ENCODE measurements around the gene RACGAP1.

The RACGAP1 gene

GRCh38 chr12:50043308-50043707, 18.0 kb upstream of the RACGAP1 start:
- no peaks in the 10 kb centered on the region for H3K27me3 ChIP-seq (ENCODE audit: insufficient read depth, low read depth)
- H3K36me3 ChIP-seq (ENCODE audit: insufficient read depth): no peaks in the 10 kb centered on the region
- H3K9ac ChIP-seq: no peak overlapping the region
- H3K27ac ChIP-seq: no peak overlapping the region
- no peak overlapping the region for H3K4me3 ChIP-seq (IDR thresholded peaks at IDR 0.05; ENCODE audit: insufficient read depth, low read depth, low read length)
- H3K4me1 ChIP-seq (ENCODE audit: low read depth, poor library complexity, severe bottlenecking): no peaks in the 10 kb centered on the region
- TF ChIP-seq CTCF (conservative IDR thresholded peaks at IDR 0.05; ENCODE audit: low read depth, low read length): no peak
- H3K4me2 ChIP-seq: no peak overlapping the region
- H3K79me2 ChIP-seq (ENCODE audit: insufficient read depth, low read depth): no peaks in the 10 kb centered on the region
- no peak overlapping the region for H2AFZ ChIP-seq (ENCODE audit: low read depth)
- H4K20me1 ChIP-seq (ENCODE audit: insufficient read depth): no peaks in the 10 kb centered on the region

- no peaks in the 10 kb centered on the region for H4K20me1 ChIP-seq (ENCODE audit: insufficient read depth)
- no peak overlapping the region for H3K4me3 ChIP-seq (IDR thresholded peaks at IDR 0.05; ENCODE audit: insufficient read depth, low read depth, low read length)
- H3K4me2 ChIP-seq: no peak overlapping the region
- no peaks in the 10 kb centered on the region for H3K36me3 ChIP-seq (ENCODE audit: insufficient read depth)
- no peak overlapping the region for H3K27ac ChIP-seq
- no peak overlapping the region for H3K9ac ChIP-seq
- H3K79me2 ChIP-seq (ENCODE audit: insufficient read depth, low read depth): no peaks in the 10 kb centered on the region
- no peaks in the 10 kb centered on the region for H3K4me1 ChIP-seq (ENCODE audit: low read depth, poor library complexity, severe bottlenecking)
- TF ChIP-seq CTCF (conservative IDR thresholded peaks at IDR 0.05; ENCODE audit: low read depth, low read length): no peak
- H3K27me3 ChIP-seq (ENCODE audit: insufficient read depth, low read depth): no peaks in the 10 kb centered on the region
- H2AFZ ChIP-seq (ENCODE audit: low read depth): no peak overlapping the region
Observed at GRCh38 chr12:50042693-50043092, 17.4 kb upstream of the RACGAP1 start.

- H3K9ac ChIP-seq: no peak overlapping the region
- no peaks in the 10 kb centered on the region for H3K36me3 ChIP-seq (ENCODE audit: insufficient read depth)
- H3K4me3 ChIP-seq (IDR thresholded peaks at IDR 0.05; ENCODE audit: insufficient read depth, low read depth, low read length): no peak overlapping the region
- TF ChIP-seq CTCF (conservative IDR thresholded peaks at IDR 0.05; ENCODE audit: low read depth, low read length): no peak
- H3K27ac ChIP-seq: no peak overlapping the region
- no peak overlapping the region for H3K4me2 ChIP-seq
- H3K27me3 ChIP-seq (ENCODE audit: insufficient read depth, low read depth): no peaks in the 10 kb centered on the region
- no peaks in the 10 kb centered on the region for H3K79me2 ChIP-seq (ENCODE audit: insufficient read depth, low read depth)
- no peaks in the 10 kb centered on the region for H3K4me1 ChIP-seq (ENCODE audit: low read depth, poor library complexity, severe bottlenecking)
- H2AFZ ChIP-seq (ENCODE audit: low read depth): no peak overlapping the region
- no peaks in the 10 kb centered on the region for H4K20me1 ChIP-seq (ENCODE audit: insufficient read depth)
Observed at GRCh38 chr12:50041962-50042361, 16.7 kb upstream of the RACGAP1 start.

GRCh38 chr12:50041062-50041860, 16.0 kb upstream of the RACGAP1 start:
- H3K4me2 ChIP-seq: no peak overlapping the region
- no peaks in the 10 kb centered on the region for H3K4me1 ChIP-seq (ENCODE audit: low read depth, poor library complexity, severe bottlenecking)
- no peaks in the 10 kb centered on the region for H3K79me2 ChIP-seq (ENCODE audit: insufficient read depth, low read depth)
- H3K27me3 ChIP-seq (ENCODE audit: insufficient read depth, low read depth): no peaks in the 10 kb centered on the region
- H2AFZ ChIP-seq (ENCODE audit: low read depth): no peak overlapping the region
- no peak overlapping the region for H3K27ac ChIP-seq
- no peaks in the 10 kb centered on the region for H4K20me1 ChIP-seq (ENCODE audit: insufficient read depth)
- TF ChIP-seq CTCF (conservative IDR thresholded peaks at IDR 0.05; ENCODE audit: low read depth, low read length): no peak
- no peak overlapping the region for H3K9ac ChIP-seq
- no peaks in the 10 kb centered on the region for H3K36me3 ChIP-seq (ENCODE audit: insufficient read depth)
- H3K4me3 ChIP-seq (IDR thresholded peaks at IDR 0.05; ENCODE audit: insufficient read depth, low read depth, low read length): no peak overlapping the region

All from KMS-11 (cell line).